ENCODE results near the gene IL19.

DNA sequence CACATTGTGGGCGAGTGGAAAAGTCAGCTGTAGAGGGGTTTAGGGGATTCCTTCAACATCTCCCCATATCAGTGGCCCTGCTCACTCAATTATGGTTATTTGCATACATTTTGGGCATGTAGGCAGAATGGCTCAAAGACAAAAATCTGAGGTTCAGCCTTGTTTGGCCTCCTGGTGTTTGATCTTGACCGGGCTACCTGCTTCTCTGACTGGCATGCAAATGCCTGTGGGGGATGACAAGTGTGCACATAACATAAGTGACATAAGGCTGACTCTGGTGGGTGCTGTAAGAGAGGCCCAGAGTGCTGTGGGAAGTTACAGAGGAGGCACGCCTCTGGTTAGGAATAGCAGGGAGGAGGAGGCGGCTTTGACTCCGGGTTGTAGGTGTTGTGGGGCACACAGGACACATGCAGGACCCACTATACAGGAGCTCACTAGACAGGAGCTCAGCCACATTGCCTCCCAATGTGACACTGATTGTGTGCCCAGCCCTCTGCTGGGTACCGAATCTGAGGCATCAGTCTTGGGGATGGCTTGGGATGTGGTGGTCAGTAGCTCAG lies 29.4 kb upstream of the IL19 start:
- TF ChIP-seq POLR2A (IDR thresholded peaks at IDR 0.05), result no peak
- TF ChIP-seq, protein P1, sequence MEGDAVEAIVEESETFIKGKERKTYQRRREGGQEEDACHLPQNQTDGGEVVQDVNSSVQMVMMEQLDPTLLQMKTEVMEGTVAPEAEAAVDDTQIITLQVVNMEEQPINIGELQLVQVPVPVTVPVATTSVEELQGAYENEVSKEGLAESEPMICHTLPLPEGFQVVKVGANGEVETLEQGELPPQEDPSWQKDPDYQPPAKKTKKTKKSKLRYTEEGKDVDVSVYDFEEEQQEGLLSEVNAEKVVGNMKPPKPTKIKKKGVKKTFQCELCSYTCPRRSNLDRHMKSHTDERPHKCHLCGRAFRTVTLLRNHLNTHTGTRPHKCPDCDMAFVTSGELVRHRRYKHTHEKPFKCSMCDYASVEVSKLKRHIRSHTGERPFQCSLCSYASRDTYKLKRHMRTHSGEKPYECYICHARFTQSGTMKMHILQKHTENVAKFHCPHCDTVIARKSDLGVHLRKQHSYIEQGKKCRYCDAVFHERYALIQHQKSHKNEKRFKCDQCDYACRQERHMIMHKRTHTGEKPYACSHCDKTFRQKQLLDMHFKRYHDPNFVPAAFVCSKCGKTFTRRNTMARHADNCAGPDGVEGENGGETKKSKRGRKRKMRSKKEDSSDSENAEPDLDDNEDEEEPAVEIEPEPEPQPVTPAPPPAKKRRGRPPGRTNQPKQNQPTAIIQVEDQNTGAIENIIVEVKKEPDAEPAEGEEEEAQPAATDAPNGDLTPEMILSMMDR (IDR thresholded peaks at IDR 0.05), result no peak
